ENCODE data around the gene MOG.
A peak's percentile ranks its signal among the peaks of the same experiment; 100 is the strongest.

The MOG gene

DNA sequence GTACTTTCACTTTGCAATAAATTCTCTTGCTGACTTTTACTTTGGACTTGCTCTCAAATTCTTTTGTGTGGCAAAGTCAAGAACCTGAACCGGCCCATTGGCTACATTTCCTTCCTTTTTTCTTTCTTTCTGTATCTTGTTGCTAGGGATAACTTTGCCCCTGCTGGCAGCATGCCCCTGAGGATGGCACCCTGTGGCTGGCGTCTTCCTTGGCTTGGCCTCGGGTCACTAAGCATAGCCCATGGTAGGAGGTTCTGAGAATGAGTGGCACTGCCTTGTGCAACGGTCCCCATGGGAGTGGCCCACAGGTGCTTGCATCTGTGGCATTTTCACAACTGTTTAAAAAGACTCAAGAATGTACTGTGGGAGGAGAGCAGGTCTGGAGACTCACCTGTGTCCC is 52.3 kb downstream of the MOG start:
- peak overlapping the region in 4 of 7 experiments; percentile 23 to 59 (median 46) for H3K4me3 ChIP-seq (ENCODE audit: control insufficient read depth in 1 of 7, extremely low read depth in 1 of 7, insufficient read depth in 4 of 7, low read depth in 2 of 7, low read length in 6 of 7)
- CTCF ChIA-PET, result interaction anchor here (0.9 to 3.3 kb wide), 8 partner anchors 8 to 49 kb away, joined by 3 to 13 read pairs (median 6); no protein-coding TSS in a partner anchor
- WGBS (ENCODE audit: insufficient coverage), result 21% methylated on average over 3 of the region's 4 CpGs

DNA sequence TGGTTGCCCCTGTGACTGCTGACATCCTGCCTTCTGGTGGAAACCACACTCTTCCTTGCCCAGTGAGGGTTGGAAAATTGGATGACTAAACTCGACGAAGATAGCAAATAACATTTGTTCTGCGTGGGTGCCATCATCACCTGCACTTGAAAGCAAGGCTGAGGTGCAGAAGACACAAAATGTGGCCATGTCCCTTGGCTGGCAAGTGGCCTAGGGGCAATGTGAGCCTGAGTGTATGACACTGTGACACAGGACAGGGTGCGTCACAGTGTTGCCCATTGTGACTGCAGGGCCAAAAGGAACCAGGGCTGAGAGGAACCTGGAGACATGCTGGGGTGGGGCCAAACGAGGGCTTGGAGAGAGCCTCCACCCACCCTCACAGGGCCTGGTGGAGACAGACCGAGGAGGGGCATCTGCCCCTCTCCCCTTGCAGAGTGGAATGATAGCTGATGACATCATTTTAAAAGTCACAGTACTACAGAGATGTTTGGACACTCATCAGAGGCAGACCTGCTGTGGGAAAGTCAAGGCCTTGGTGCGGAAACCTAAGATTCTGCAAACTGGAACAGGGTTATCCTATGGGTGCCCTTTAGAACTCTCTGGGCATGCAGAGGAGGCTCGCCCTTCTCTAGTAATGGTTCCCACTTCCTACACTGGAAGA is 53.5 kb downstream of the MOG start:
- Histone ChIP-seq H3K4me1 (ENCODE audit: control extremely low read depth in 1 of 4, control insufficient read depth in 4 of 4, insufficient read depth in 4 of 4, low read length in 3 of 4) (peaks cover 0 to 22% (median 12%) of the 10 kb centered on the region in 4 experiments), H3K27me3 (replicated peaks in 2 of 5; ENCODE audit: control insufficient read depth in 4 of 5, insufficient read depth in 5 of 5, low read length in 4 of 5) (peaks cover 0 to 16% (median 0%) of the 10 kb centered on the region in 5 experiments), H3K4me3 (ENCODE audit: control insufficient read depth in 1 of 7, extremely low read depth in 1 of 7, insufficient read depth in 4 of 7, low read depth in 2 of 7, low read length in 6 of 7) (no peak overlapping the region), H3K27ac (ENCODE audit: insufficient read depth in 1 of 2, low read depth in 1 of 2, low read length in 2 of 2, poor library complexity in 1 of 2, severe bottlenecking in 2 of 2) (no peak overlapping the region), H3K9me3 (ENCODE audit: control extremely low read depth in 1 of 5, control insufficient read depth in 4 of 5, insufficient read depth in 2 of 5, low read depth in 1 of 5, low read length in 4 of 5) (no peaks in the 10 kb centered on the region), H3K36me3 (ENCODE audit: control insufficient read depth in 4 of 4, insufficient read depth in 4 of 4, low read length in 3 of 4) (no peaks in the 10 kb centered on the region)
- ChIA-PET POLR2A (no interaction called here), CTCF (interaction anchor here (1.0 to 3.3 kb wide), 7 partner anchors 11 to 43 kb away, joined by 3 to 13 read pairs (median 4); no protein-coding TSS in a partner anchor)
- 84% methylated on average over 7 of the region's 8 CpGs for WGBS (ENCODE audit: insufficient coverage)
- DNase-seq, result no peak

More for the DNA sequence above, 52.3 kb downstream of the MOG start:
- DNase-seq, result no peak
- H3K36me3 ChIP-seq (ENCODE audit: control insufficient read depth in 4 of 4, insufficient read depth in 4 of 4, low read length in 3 of 4), result no peaks in the 10 kb centered on the region
- no peaks in the 10 kb centered on the region for H3K9me3 ChIP-seq (ENCODE audit: control extremely low read depth in 1 of 5, control insufficient read depth in 4 of 5, insufficient read depth in 2 of 5, low read depth in 1 of 5, low read length in 4 of 5)
- H3K27me3 ChIP-seq (replicated peaks in 2 of 5; ENCODE audit: control insufficient read depth in 4 of 5, insufficient read depth in 5 of 5, low read length in 4 of 5), result peaks cover 0 to 16% (median 0%) of the 10 kb centered on the region in 5 experiments
- peaks cover 0 to 22% (median 12%) of the 10 kb centered on the region in 4 experiments for H3K4me1 ChIP-seq (ENCODE audit: control extremely low read depth in 1 of 4, control insufficient read depth in 4 of 4, insufficient read depth in 4 of 4, low read length in 3 of 4)
- POLR2A ChIA-PET, result no interaction called here
- H3K27ac ChIP-seq (ENCODE audit: insufficient read depth in 1 of 2, low read depth in 1 of 2, low read length in 2 of 2, poor library complexity in 1 of 2, severe bottlenecking in 2 of 2), result no peak overlapping the region

DNA sequence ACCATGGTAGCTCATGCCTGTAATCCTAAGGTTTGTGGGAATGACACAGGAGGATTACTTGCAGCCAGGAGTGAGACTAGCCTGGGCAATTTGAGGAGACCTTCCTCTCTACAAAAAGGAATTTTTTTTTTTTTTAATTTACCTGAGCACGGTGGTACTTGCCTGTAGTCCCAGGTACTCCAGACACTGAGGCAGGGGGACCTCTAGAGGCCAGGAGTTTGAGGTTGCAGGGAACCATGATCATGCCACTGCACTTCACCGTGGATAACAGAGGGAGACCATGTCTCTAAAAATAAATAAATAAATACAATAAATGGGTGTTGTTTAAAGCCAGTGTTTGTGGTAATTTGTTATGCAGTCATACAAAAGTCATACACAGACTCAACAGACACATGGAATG is 64.0 kb downstream of the MOG start:
- CTCF ChIA-PET, result interaction anchor here (1.4 kb wide), 1 partner anchor 21 kb away, joined by 4 read pairs; no protein-coding TSS in a partner anchor
- Histone ChIP-seq H3K4me3 (ENCODE audit: control insufficient read depth in 1 of 7, extremely low read depth in 1 of 7, insufficient read depth in 4 of 7, low read depth in 2 of 7, low read length in 6 of 7) (no peak overlapping the region), H3K4me1 (ENCODE audit: control extremely low read depth in 1 of 4, control insufficient read depth in 4 of 4, insufficient read depth in 4 of 4, low read length in 3 of 4) (peaks cover 0 to 16% (median 9%) of the 10 kb centered on the region in 4 experiments), H3K9me3 (ENCODE audit: control extremely low read depth in 1 of 5, control insufficient read depth in 4 of 5, insufficient read depth in 2 of 5, low read depth in 1 of 5, low read length in 4 of 5) (no peaks in the 10 kb centered on the region), H3K27ac (ENCODE audit: insufficient read depth in 1 of 2, low read depth in 1 of 2, low read length in 2 of 2, poor library complexity in 1 of 2, severe bottlenecking in 2 of 2) (no peak overlapping the region), H3K36me3 (ENCODE audit: control insufficient read depth in 4 of 4, insufficient read depth in 4 of 4, low read length in 3 of 4) (peaks cover 0 to 10% (median 4%) of the 10 kb centered on the region in 4 experiments), H3K27me3 (replicated peaks in 2 of 5; ENCODE audit: control insufficient read depth in 4 of 5, insufficient read depth in 5 of 5, low read length in 4 of 5) (peaks cover 0 to 6% (median 0%) of the 10 kb centered on the region in 5 experiments)
- POLR2A ChIA-PET, result no interaction called here
- WGBS (ENCODE audit: insufficient coverage), result no CpG with 5 or more reads among the region's 2 CpGs
- DNase-seq, result no peak

Measured in common myeloid progenitor, CD34-positive (primary cell).